IPS DF 4.7 (cell line): Measurements from ENCODE around the gene MERTK.
"Not testable (repeated sequence)": the region's sequence is repeated elsewhere in the genome, so short reads cannot be mapped to it uniquely, and the experiment has no call there.

Experiments
- DNase-seq: peaks from one replicate; pipeline ENCODE4 v3.0.0-alpha.2; 2013; ENCODE audit warnings: low spot score; ENCODE audit errors: extremely low read depth

MERTK gene

GRCh38 chr2:111945444-111946293 is 47.3 kb downstream of the MERTK start:
- DNase-seq, result no peak

GRCh38 chr2:111946294-111947114 is 48.1 kb downstream of the MERTK start:
- DNase-seq, result no peak

DNA sequence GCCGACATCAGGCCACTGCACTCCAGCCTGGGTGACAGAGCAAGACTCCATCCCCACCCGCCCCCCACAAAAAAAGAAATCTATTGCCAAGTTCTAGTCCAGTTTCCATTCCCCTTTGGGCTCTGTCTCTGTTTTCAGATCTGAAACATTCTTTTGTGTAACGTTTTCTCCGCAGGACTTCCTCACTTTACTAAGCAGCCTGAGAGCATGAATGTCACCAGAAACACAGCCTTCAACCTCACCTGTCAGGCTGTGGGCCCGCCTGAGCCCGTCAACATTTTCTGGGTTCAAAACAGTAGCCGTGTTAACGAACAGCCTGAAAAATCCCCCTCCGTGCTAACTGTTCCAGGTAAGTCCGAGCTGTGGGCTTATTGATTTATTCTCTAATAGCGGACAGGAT is 48.8 kb downstream of the MERTK start:
- no peak for DNase-seq

- DNase-seq, result no peak
These were observed 50.4 kb downstream of the MERTK start for GRCh38 chr2:111948832-111949231.

- DNase-seq, result no peak
These were observed 51.8 kb downstream of the MERTK start for GRCh38 chr2:111950236-111950635.

- no peak for DNase-seq
These were observed 53.1 kb downstream of the MERTK start for GRCh38 chr2:111951486-111951885.

DNA sequence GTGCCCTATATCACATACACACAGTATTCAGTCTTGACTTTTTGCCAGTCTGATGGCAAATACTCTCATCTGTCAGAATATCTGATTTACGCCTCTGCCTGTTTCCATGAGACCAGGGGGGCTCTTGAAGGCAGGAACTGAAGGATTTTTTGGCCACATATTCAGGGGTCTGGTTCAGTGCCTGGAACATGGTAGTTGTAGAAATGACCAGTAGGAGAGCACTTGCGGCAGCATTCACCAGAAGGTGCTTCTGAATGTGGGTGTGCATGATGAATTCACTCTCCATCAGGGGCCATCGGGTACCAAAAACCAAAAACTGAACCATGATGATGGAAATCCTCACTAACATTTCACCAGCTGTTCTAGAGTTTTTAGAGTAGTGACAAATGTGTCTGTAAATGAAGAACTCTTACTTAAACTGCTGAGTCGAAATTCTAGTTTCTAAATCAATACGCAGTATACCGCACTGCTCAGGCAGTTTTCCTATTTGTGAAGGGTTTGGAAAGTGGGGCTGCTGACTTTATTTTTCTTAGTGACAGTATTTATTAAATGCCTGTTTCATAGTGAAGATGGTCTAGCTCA is 54.6 kb downstream of the MERTK start:
- no peak for DNase-seq

GRCh38 chr2:111954602-111955332 is 56.4 kb downstream of the MERTK start:
- DNase-seq, result no peak

DNA sequence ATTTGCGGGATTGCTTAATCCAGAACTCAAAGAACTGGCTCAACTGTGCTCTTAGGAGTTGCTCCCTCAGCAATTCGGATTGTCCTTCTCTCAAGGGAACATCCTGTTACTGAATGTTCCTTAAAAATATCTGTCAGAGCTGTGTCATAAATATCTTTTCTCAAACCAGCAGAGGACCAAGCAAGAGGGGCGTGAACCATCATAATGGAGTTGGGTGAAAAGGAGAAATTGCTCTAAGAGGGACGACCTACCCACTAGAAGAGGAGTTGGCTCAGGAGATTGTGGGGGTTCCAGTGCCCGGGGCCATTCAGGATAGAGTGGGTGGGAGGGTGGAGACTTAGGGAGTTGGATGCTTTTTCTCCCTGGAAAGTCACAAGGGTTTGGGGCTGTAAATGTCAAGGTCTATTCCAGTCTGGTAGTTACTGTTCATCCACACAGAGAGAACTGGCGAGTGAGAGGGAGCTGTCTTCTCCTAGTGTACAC is 59.5 kb downstream of the MERTK start:
- DNase-seq, result no peak

- no peak for DNase-seq
These were observed 60.5 kb downstream of the MERTK start for GRCh38 chr2:111958901-111959300.

GRCh38 chr2:111961663-111962062 is 63.3 kb downstream of the MERTK start:
- DNase-seq, result no peak

DNA sequence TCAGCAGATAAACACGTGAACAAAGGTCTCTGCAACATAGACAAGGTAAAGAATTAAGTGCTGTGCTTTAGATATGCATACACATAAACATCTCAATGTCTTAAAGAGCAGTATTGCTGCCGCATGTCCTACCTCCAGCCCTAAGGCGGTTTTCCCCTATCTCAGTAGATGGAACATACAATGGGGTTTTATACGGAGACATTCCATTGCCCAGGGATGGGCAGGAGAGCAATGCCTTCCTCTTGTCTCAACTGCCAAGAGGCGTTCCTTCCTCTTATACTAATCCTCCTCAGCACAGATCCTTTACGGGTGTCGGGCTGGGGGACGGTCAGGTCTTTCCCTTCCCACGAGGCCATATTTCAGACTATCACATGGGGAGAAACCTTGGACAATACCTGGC is 64.7 kb downstream of the MERTK start:
- not testable (repeated sequence) for DNase-seq

GRCh38 chr2:111963508-111963907 is 65.1 kb downstream of the MERTK start:
- DNase-seq, result not testable (repeated sequence)

GRCh38 chr2:111965062-111965461 is 66.7 kb downstream of the MERTK start:
- no peak for DNase-seq

DNA sequence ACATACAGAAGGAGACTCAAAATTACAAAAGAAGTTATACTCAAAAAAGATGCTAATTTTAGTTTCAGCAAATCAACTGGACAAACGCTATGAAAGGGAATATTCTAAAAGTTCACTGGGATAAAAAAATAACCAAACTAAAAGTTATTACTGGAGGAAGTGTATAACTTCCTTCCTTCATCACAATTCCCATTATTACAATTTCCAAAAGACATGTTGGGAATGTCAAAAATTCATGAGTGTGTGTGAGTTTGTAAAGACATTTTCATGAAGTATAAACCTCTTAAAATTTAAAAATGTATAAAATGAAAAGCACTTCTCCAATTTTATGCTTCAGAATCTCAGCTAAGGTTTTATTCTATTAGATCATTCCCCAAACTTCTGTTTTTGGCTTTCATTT is 67.8 kb downstream of the MERTK start:
- no peak for DNase-seq

- DNase-seq, result no peak
These were observed 68.6 kb downstream of the MERTK start for GRCh38 chr2:111967018-111967417.

DNA sequence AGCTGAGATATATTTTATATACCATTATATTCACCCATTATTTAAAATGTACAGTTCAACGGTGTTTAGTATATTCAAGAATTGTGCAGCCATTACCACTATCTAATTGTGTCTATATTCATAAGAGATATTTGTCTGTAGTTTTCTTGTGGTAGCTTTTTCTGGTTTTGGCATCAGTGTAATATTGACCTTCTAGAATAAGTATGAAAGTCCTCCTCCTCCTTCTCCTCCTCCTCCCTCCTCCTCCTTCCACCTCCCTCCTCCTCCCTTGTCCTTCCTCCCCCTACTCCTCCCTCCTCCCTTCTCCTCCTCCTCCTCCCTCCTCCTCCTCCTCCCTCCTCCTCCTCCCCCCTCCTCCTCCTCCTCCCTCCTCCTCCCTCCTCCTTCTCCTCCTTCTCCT is 72.0 kb downstream of the MERTK start:
- no peak for DNase-seq

DNA sequence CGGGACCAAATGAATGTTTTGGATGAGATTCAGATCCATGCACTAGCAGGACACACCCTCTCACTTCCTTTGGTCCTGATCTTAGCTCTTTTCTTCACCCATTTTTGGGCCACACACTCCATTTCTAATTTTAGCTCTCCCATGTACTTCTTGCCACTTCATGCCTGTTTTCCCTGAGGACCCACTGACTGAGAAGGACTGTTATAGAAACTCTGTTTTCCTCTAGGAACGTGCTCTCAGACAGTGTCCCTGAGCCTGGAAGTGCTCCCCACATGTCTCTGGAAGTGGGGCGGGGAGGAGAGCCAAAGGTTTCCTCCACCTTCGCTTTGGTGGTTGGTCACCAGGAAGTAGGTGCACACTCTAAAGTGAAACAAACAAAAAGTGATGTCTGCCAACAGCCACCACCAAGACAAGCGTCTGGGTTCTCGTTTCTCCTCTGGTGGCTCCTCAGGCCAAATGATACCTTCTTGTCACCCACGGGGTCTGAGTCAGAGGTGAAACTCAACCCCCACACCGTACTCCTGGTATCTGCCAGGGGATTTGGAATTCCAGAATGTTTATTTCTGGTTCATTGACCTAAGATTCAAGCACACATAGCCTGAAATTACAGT is 74.7 kb downstream of the MERTK start:
- DNase-seq, result no peak

- DNase-seq, result no peak
These were observed 75.3 kb downstream of the MERTK start for GRCh38 chr2:111973701-111974100.

DNA sequence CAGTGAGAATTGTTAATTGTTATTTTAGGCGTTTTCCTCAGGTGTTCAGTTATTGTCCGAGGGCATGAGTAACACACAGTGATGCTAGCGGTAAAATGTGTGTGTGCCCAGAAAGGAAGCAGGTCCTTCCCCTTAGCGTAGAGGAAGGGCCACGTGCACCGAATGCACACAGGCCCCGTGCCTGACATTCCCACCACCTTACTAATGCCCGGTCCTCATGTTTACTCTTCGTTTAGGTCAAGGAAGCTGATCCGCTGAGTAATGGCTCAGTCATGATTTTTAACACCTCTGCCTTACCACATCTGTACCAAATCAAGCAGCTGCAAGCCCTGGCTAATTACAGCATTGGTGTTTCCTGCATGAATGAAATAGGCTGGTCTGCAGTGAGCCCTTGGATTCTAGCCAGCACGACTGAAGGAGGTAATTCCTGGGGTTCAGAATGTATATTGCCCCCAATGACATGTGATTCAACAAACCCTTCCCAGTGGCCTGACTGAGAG is 76.7 kb downstream of the MERTK start:
- no peak for DNase-seq

- DNase-seq, result no peak
These were observed 77.4 kb downstream of the MERTK start for GRCh38 chr2:111975819-111976218.
